Thymus (tissue), 11 donors: ENCODE measurements around the gene MAX. TPM values are rescaled to one million over a fixed set of nuclear protein-coding genes. Genes with fewer than 3 reads are reported as not detected.

ENCODE experiments used
- DNase-seq, 9 donors: peaks; one replicate each; pipeline ENCODE4 v3.0.0-alpha.2; 2013; ENCODE audit warnings: low spot score in 9 of 9, low read depth in 6 of 9, missing footprints in 1 of 9
- H3K27ac ChIP-seq, 2 donors: one replicate each; pipeline ENCODE4 v1.5.1; 2013; ENCODE audit warnings: control low read depth in 1 of 2, low read depth in 1 of 2, low read length in 1 of 2, mild to moderate bottlenecking in 1 of 2, moderate library complexity in 1 of 2
- H3K27me3 ChIP-seq, 2 donors: one replicate each; pipeline ENCODE4 v1.5.1; 2013; ENCODE audit warnings: low read length in 1 of 2; ENCODE audit not compliant: control insufficient read depth in 2 of 2, insufficient read depth in 1 of 2
- H3K36me3 ChIP-seq, 2 donors: one replicate each; pipeline ENCODE4 v1.5.1; 2013; ENCODE audit warnings: low read length in 1 of 2, mild to moderate bottlenecking in 1 of 2, moderate library complexity in 1 of 2; ENCODE audit not compliant: control insufficient read depth in 2 of 2, insufficient read depth in 2 of 2
- H3K4me1 ChIP-seq, 2 donors: one replicate each; pipeline ENCODE4 v1.5.1; 2013; ENCODE audit warnings: low read length in 2 of 2; ENCODE audit not compliant: control insufficient read depth in 2 of 2, insufficient read depth in 2 of 2
- H3K4me3 ChIP-seq, 2 donors: one replicate each; pipeline ENCODE4 v1.5.1; 2013; ENCODE audit warnings: low read length in 2 of 2, control low read depth in 1 of 2, mild to moderate bottlenecking in 1 of 2
- H3K9me3 ChIP-seq, 2 donors: one replicate each; pipeline ENCODE4 v1.5.1; 2013; ENCODE audit warnings: low read length in 1 of 2, mild to moderate bottlenecking in 1 of 2; ENCODE audit not compliant: control insufficient read depth in 2 of 2, insufficient read depth in 1 of 2
- WGBS: extraction: QIAGEN DNeasy Blood & Tissue Kit; methylation state at CpG from one replicate; pipeline ENCODE4 v1.1.7; 2013; 5-methylcytosine and 5-hydroxymethylcytosine counted together
- polyA plus RNA-seq: library from polyadenylated mRNA; stranded (reverse); fragments of 200-250 nt; gene quantifications from one replicate; pipeline ENCODE4 v1.2.3, GENCODE V29; 2013
- total RNA-seq: library from RNA; stranded (reverse); fragments of 120-200 nt; gene quantifications from one replicate; pipeline ENCODE4 v1.2.4, GENCODE V29; 2013
- donor health status: healthy.

Gene MAX
- total and polyA plus RNA-seq, 2 donors = 61.5 to 104 TPM

DNA sequence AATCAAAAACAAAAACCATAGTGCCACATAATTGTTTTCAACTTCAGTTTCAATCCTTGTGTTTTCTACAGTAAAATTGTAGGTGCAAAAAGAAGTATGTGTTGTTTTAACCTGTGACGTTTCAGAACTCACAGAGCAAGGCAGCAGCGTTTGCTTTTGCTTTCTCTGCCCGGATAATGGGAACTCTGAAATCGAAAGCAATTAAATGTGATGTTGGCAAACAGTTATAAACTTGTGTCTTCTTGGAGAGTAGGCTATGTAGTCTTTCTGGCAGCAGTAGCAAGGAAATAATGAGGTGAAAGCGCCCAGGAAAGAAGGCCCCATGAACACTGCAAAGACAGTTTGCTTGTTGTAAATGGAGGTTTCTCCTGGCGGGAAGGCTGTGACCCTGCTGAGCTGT, 76.5 kb downstream of the MAX start:
- H3K27ac ChIP-seq = peak overlapping the region in 1 of 2 donors; percentile 2
- no peak for DNase-seq
- WGBS = 94% methylated on average over 6 of the region's 6 CpGs
- H3K4me1 ChIP-seq = no peaks in the 10 kb centered on the region
- no peak overlapping the region for H3K4me3 ChIP-seq
- no peaks in the 10 kb centered on the region for H3K9me3 ChIP-seq
- H3K36me3 ChIP-seq = peaks cover 22 to 30% of the 10 kb centered on the region in 2 donors
- H3K27me3 ChIP-seq = no peaks in the 10 kb centered on the region

Other genes with a start within 250 kb of the MAX start
- 1.8 TPM for gene SPTB, start 222.6 kb downstream of the MAX start, total RNA-seq
- 1.1 TPM for gene SPTB, start 222.6 kb downstream of the MAX start, polyA plus RNA-seq
- gene CHURC1, start 188.1 kb downstream of the MAX start, total RNA-seq = 93.7 TPM
- 55.1 TPM for gene CHURC1, start 188.1 kb downstream of the MAX start, polyA plus RNA-seq
- 1.5 TPM for gene GPX2, start 159.8 kb downstream of the MAX start, total RNA-seq
- gene GPX2, start 159.8 kb downstream of the MAX start, polyA plus RNA-seq = 20.3 TPM
- gene RAB15, start 130.2 kb downstream of the MAX start, total RNA-seq = 6.8 TPM
- 8.8 TPM for gene RAB15, start 130.2 kb downstream of the MAX start, polyA plus RNA-seq
- 6.6 TPM for gene FNTB, start 115.6 kb downstream of the MAX start, total RNA-seq
- gene FNTB, start 115.6 kb downstream of the MAX start, polyA plus RNA-seq = 9.5 TPM